Cardiac fibroblast (primary cell): ENCODE measurements around the gene PLA2G2D.

Experiments
- DNase-seq, 2 donors: peaks; one replicate each; pipeline versions ENCODE4 v3.0.0 to v3.0.0-alpha.2; 2010; ENCODE audit warnings: low read depth in 2 of 2
- H3K4me3 ChIP-seq, 2 donors: replicated peaks in 1 of 2; 1 replicate in 1 of 2; 2 replicates in 1 of 2; pipeline ENCODE4 v1.5.1; 2011; ENCODE audit warnings: low read depth in 2 of 2, low read length in 2 of 2, mild to moderate bottlenecking in 2 of 2, moderate library complexity in 1 of 2
- TF ChIP-seq, protein P1 (sequence below): IDR thresholded peaks from one replicate; pipeline ENCODE4 v1.5.1; 2011; ENCODE audit warnings: low read depth, mild to moderate bottlenecking, low read length, inconsistent platforms

PLA2G2D gene

DNA sequence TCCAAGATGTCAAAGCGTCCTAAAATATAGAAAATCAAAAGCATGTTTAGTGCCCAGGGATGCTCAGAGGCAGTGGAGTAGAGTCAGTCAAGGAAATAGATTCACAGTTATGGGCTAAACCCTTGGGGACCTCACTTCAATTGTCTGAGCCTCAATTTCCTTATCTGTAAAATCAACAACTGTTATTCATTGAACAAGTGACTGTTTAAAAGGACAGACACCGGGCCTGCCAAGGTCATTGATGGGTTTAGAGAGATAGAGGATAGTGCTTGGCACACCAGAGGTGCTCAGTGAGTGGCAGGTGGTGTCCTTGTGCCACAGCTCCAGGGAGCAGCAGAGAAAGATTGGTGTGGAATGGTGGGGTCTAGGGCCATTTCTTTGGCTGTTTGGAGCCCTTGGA lies 36.6 kb downstream of the PLA2G2D start:
- TF ChIP-seq, protein P1, sequence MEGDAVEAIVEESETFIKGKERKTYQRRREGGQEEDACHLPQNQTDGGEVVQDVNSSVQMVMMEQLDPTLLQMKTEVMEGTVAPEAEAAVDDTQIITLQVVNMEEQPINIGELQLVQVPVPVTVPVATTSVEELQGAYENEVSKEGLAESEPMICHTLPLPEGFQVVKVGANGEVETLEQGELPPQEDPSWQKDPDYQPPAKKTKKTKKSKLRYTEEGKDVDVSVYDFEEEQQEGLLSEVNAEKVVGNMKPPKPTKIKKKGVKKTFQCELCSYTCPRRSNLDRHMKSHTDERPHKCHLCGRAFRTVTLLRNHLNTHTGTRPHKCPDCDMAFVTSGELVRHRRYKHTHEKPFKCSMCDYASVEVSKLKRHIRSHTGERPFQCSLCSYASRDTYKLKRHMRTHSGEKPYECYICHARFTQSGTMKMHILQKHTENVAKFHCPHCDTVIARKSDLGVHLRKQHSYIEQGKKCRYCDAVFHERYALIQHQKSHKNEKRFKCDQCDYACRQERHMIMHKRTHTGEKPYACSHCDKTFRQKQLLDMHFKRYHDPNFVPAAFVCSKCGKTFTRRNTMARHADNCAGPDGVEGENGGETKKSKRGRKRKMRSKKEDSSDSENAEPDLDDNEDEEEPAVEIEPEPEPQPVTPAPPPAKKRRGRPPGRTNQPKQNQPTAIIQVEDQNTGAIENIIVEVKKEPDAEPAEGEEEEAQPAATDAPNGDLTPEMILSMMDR, result no peak
- no peak for DNase-seq
- no peak overlapping the region for H3K4me3 ChIP-seq

DNA sequence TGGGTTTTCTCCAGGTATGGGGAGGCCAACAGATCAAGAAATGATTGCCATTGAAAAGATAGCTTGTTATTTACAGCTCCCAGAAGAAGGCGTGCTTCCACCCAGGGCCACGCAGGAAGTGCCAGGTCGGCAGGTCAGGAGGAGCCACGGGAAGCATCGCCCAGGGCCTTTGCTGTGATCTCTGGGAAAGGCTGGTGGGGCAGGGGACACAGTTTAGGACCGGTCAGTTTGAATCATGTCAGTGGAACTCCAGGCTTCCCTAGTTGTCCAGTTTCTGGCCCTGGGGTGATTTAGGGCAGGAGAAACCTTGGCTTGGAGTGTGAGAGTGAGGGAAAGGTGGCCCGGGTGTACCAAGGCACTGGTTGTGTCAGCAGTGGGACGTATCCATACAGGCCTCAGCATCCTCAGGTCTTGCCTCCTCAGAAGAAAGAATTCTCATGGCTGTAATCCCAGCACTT lies 38.0 kb downstream of the PLA2G2D start:
- H3K4me3 ChIP-seq, result no peak overlapping the region
- TF ChIP-seq, protein P1, result no peak
- DNase-seq, result no peak

DNA sequence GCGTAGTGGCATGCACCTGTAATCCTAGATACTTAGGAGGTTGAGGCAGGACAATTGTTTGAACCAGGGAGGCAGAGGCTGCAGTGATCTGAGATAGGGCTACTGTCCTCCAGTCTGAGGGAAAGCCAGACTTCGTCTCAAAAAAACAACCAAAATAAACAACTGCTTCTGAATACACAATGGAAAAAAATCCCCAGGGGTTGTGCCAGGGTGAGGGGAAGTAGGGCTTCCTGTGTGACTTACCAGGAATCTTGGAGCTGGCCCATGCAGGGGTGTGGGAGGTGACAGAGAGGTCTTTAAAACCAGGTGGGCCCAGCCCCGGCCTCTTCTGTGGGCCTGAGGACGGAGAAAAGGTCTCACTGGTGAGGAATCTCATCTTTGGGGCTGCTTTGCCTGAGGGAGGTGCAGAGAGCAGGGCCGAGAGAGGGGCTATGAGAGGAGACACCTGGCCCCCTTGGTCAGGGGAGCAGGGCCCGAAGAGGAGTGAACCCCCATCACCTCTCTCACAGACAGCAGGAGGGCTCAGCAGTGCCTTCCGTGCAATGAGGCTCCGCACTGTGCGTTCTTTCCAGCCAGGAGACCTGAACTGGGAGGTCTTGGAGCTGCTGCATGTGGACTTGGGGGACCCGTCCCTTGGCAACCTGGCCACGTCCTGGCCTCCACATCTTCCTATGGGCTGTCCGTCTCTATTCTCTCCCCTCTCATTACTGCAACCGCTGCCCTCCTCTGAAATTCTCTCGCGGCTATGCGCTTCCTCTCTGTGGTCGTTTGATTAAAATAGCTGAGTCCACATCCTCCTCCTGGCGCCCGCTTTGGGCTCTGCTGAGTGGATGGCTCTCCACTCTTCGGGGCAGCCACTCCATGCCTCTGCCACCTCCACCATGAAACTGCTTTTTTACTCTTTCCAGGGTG lies 38.6 kb downstream of the PLA2G2D start:
- TF ChIP-seq, protein P1, result no peak
- no peak overlapping the region for H3K4me3 ChIP-seq

DNA sequence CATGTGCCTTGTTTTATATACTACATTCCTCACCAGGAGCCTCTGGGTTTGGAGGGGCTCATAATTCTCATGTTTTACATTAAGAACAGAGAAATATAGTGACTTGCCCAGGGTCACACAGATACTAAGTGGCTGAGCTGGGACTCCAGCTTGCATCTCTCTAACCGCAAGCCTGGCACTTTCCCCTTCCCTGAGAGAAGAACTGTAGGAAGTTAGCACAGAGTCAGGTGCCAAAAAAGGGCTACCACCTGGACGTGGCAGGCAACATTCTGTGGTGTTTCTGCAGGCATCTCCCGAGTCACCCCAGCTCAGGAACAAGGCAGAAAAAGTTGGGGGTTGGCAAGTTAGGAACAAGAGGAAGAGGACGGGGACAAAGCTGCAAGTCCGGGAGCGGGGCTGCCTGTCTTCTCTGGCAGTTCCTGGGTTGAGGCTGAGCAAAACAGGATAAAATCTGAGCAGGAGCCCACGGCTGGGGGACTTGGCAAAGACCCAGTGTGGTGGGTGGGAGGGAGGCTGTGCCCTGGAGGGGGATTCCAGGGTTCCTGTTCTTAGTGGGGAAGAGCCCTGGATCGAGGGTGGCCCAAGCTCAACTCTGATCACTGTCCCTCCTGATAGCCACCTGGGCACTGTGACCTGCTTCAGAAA lies 39.6 kb downstream of the PLA2G2D start:
- TF ChIP-seq, protein P1, result no peak
- DNase-seq, result no peak
- no peak overlapping the region for H3K4me3 ChIP-seq

More for the DNA sequence above, 38.6 kb downstream of the PLA2G2D start:
- DNase-seq, result no peak

DNA sequence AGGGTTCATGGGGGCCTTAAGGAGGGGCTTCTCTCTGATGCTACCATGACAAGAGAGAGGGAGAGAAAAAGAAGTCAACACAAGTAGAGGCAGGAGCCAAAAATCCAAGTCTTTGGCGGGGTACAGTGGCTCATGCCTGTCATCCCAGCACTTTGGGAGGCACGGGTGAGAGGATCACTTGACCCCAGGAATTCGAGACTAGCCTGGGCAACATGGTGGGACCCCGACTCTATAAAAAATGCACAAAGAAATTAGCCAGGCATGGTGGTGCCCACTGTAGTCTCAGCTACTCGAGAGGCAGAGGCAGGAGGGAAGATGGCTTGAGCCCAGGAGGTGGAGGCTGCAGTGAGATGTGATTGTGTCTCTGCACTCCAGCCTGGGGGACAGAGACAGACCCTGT lies 40.6 kb downstream of the PLA2G2D start:
- H3K4me3 ChIP-seq, result no peak overlapping the region
- TF ChIP-seq, protein P1, result no peak
- no peak for DNase-seq

DNA sequence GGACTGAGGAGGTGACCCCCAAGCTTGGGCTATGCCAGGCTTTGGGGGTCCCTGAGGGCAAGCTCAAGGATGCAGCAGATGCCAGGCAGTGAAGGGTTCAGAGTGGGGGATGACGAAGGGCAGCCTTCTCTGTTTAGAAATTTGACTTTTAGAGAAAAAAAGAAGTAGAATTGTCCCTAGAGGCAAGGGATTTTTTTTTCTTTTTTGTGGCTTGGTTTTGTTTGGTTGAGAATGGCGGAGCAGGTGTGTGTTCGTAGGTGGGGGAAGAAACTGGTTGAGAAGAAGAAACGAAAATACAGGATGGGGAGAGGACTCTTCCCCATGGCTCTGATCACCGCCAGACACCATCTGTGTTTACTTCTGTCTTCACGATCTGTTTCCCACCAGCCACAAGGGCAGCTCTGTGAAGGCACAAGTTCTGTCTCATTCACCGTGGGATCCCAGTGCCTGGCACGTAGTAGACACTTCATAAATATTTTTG lies 41.1 kb downstream of the PLA2G2D start:
- TF ChIP-seq, protein P1, result no peak
- no peak overlapping the region for H3K4me3 ChIP-seq
- DNase-seq, result no peak
